Measurements from ENCODE around the gene HERC6. TPM values are rescaled to one million over a fixed set of nuclear protein-coding genes. Genes with fewer than 3 reads are reported as not detected.

HERC6 gene
- total and polyA plus RNA-seq, 2 experiments from 2014 or later = 3.4 to 7.3 TPM

DNA sequence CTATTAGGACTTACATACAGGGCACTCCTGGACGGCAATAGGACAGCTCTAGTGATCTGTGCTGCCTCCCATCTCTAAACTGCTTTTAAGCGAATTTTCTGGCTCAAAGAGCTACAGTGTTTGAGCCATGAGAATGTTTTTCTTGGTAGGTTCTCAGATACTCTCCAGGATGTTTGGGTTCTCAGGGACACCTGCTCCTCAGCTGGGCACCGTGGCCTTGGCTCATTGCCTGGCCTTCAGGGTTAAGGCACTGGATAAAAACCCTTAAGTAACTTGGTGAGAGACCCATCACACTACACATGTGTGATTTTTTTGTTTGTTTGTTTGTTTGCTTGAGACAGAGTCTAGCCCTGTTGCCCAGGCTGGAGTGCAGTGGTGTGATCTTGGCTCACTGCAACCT is 39.8 kb downstream of the HERC6 start:
- no peaks in the 10 kb centered on the region for H3K79me2 ChIP-seq (replicated peaks; ENCODE audit: insufficient read depth)
- H4K20me1 ChIP-seq (replicated peaks; ENCODE audit: insufficient read depth) = no peaks in the 10 kb centered on the region
- H3K4me3 ChIP-seq = no peak overlapping the region
- H3K36me3 Mint-ChIP-seq (ENCODE audit: low read depth) = no peaks in the 10 kb centered on the region
- H3K4me1 ChIP-seq (ENCODE audit: insufficient read depth) = no peaks in the 10 kb centered on the region
- no peak overlapping the region for H3K27ac Mint-ChIP-seq
- ATAC-seq = no peak
- H3K27ac ChIP-seq (ENCODE audit: low read depth) = no peak overlapping the region
- no peak for DNase-seq (ENCODE audit: low spot score)
- TF ChIP-seq, protein P1, sequence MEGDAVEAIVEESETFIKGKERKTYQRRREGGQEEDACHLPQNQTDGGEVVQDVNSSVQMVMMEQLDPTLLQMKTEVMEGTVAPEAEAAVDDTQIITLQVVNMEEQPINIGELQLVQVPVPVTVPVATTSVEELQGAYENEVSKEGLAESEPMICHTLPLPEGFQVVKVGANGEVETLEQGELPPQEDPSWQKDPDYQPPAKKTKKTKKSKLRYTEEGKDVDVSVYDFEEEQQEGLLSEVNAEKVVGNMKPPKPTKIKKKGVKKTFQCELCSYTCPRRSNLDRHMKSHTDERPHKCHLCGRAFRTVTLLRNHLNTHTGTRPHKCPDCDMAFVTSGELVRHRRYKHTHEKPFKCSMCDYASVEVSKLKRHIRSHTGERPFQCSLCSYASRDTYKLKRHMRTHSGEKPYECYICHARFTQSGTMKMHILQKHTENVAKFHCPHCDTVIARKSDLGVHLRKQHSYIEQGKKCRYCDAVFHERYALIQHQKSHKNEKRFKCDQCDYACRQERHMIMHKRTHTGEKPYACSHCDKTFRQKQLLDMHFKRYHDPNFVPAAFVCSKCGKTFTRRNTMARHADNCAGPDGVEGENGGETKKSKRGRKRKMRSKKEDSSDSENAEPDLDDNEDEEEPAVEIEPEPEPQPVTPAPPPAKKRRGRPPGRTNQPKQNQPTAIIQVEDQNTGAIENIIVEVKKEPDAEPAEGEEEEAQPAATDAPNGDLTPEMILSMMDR (conservative IDR thresholded peaks at IDR 0.05; ENCODE audit: low read depth in 2 of 2) = no peak
- no peak for TF ChIP-seq ZNF114 (CRISPR knock-in tag; IDR thresholded peaks at IDR 0.05)
- TF ChIP-seq, protein P2, sequence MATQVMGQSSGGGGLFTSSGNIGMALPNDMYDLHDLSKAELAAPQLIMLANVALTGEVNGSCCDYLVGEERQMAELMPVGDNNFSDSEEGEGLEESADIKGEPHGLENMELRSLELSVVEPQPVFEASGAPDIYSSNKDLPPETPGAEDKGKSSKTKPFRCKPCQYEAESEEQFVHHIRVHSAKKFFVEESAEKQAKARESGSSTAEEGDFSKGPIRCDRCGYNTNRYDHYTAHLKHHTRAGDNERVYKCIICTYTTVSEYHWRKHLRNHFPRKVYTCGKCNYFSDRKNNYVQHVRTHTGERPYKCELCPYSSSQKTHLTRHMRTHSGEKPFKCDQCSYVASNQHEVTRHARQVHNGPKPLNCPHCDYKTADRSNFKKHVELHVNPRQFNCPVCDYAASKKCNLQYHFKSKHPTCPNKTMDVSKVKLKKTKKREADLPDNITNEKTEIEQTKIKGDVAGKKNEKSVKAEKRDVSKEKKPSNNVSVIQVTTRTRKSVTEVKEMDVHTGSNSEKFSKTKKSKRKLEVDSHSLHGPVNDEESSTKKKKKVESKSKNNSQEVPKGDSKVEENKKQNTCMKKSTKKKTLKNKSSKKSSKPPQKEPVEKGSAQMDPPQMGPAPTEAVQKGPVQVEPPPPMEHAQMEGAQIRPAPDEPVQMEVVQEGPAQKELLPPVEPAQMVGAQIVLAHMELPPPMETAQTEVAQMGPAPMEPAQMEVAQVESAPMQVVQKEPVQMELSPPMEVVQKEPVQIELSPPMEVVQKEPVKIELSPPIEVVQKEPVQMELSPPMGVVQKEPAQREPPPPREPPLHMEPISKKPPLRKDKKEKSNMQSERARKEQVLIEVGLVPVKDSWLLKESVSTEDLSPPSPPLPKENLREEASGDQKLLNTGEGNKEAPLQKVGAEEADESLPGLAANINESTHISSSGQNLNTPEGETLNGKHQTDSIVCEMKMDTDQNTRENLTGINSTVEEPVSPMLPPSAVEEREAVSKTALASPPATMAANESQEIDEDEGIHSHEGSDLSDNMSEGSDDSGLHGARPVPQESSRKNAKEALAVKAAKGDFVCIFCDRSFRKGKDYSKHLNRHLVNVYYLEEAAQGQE (IDR thresholded peaks at IDR 0.05; ENCODE audit: unreplicated experiment) = no peak
- TF ChIP-seq, protein P3, sequence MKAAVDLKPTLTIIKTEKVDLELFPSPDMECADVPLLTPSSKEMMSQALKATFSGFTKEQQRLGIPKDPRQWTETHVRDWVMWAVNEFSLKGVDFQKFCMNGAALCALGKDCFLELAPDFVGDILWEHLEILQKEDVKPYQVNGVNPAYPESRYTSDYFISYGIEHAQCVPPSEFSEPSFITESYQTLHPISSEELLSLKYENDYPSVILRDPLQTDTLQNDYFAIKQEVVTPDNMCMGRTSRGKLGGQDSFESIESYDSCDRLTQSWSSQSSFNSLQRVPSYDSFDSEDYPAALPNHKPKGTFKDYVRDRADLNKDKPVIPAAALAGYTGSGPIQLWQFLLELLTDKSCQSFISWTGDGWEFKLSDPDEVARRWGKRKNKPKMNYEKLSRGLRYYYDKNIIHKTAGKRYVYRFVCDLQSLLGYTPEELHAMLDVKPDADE (IDR thresholded peaks at IDR 0.05) = no peak
- no peaks in the 10 kb centered on the region for H3K9me3 Mint-ChIP-seq
- no peaks in the 10 kb centered on the region for H3K27me3 ChIP-seq (ENCODE audit: insufficient read depth)
- no peak overlapping the region for H3K4me2 ChIP-seq
- H3K4me3 Mint-ChIP-seq = no peak overlapping the region
- H3K27me3 Mint-ChIP-seq (ENCODE audit: insufficient read depth, low read depth, poor library complexity) = peaks cover 3% of the 10 kb centered on the region
- no peaks in the 10 kb centered on the region for H3K36me3 ChIP-seq (ENCODE audit: insufficient read depth)
- H3K4me1 Mint-ChIP-seq = peaks cover 6% of the 10 kb centered on the region; the same call in 2 of the 3 replicates
- H3K9me2 ChIP-seq (ENCODE audit: insufficient read depth) = no peaks in the 10 kb centered on the region
- H2AFZ ChIP-seq = no peak overlapping the region
- no peaks in the 10 kb centered on the region for H3F3A ChIP-seq (replicated peaks; ENCODE audit: low read depth)

DNA sequence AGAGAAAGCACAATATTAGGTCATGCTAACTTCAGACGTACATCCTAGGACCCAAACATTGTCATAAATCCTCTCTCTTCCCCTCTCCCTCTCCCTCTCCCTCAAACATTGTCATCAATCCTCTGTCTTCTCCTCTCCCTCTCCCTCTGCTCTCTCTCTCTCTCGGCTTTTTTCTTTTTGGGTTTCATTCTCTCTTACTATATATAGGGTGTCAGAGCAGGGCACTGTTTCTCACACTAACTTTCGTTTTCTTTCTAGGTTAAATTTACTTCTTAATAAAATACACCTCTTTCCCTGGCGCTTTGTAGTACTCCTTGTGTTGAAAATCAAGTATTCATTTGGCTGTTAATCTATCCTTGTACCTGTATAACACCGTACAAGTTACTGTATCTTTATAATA is 41.2 kb downstream of the HERC6 start:
- H3K9me2 ChIP-seq (ENCODE audit: insufficient read depth) = no peaks in the 10 kb centered on the region
- H3K27me3 ChIP-seq (ENCODE audit: insufficient read depth) = no peaks in the 10 kb centered on the region
- no peak overlapping the region for H3K4me3 ChIP-seq
- no peaks in the 10 kb centered on the region for H3K36me3 ChIP-seq (ENCODE audit: insufficient read depth)
- no peak overlapping the region for H3K27ac ChIP-seq (ENCODE audit: low read depth)
- no peaks in the 10 kb centered on the region for H3K4me1 Mint-ChIP-seq
- H3K79me2 ChIP-seq (replicated peaks; ENCODE audit: insufficient read depth) = no peaks in the 10 kb centered on the region
- H3K4me1 ChIP-seq (ENCODE audit: insufficient read depth) = no peaks in the 10 kb centered on the region
- H3K9me3 Mint-ChIP-seq = no peaks in the 10 kb centered on the region
- no peaks in the 10 kb centered on the region for H3F3A ChIP-seq (replicated peaks; ENCODE audit: low read depth)
- DNase-seq (ENCODE audit: low spot score) = no peak
- no peak overlapping the region for H2AFZ ChIP-seq
- ATAC-seq = no peak
- no peak overlapping the region for H3K27ac Mint-ChIP-seq
- H3K36me3 Mint-ChIP-seq (ENCODE audit: low read depth) = no peaks in the 10 kb centered on the region
- H3K4me3 Mint-ChIP-seq = no peak overlapping the region
- H3K4me2 ChIP-seq = no peak overlapping the region
- H4K20me1 ChIP-seq (replicated peaks; ENCODE audit: insufficient read depth) = no peaks in the 10 kb centered on the region
- H3K27me3 Mint-ChIP-seq (ENCODE audit: insufficient read depth, low read depth, poor library complexity) = no peaks in the 10 kb centered on the region
- TF ChIP-seq, protein P2 (IDR thresholded peaks at IDR 0.05; ENCODE audit: unreplicated experiment) = no peak
- TF ChIP-seq ZNF114 (CRISPR knock-in tag; IDR thresholded peaks at IDR 0.05) = no peak
- TF ChIP-seq JUNB (IDR thresholded peaks at IDR 0.05; ENCODE audit: unreplicated experiment) = no peak
- TF ChIP-seq CREB1 (CRISPR knock-in tag; IDR thresholded peaks at IDR 0.05; ENCODE audit: low read depth) = no peak
- no peak for TF ChIP-seq EZH2phosphoT487 (IDR thresholded peaks at IDR 0.05; ENCODE audit: unreplicated experiment)
- no peak for TF ChIP-seq ZNF331 (CRISPR knock-in tag; IDR thresholded peaks at IDR 0.05; ENCODE audit: low read depth)
- no peak for TF ChIP-seq NANOG (IDR thresholded peaks at IDR 0.05; ENCODE audit: borderline replicate concordance)
- TF ChIP-seq, protein P1 (conservative IDR thresholded peaks at IDR 0.05; ENCODE audit: low read depth in 2 of 2) = no peak
- TF ChIP-seq POLR2AphosphoS5 (IDR thresholded peaks at IDR 0.05; ENCODE audit: low read depth) = no peak
- no peak for TF ChIP-seq EZH2 (IDR thresholded peaks at IDR 0.05; ENCODE audit: low read depth, unreplicated experiment)
